Measurements from ENCODE around the gene SMIM23.

DNA sequence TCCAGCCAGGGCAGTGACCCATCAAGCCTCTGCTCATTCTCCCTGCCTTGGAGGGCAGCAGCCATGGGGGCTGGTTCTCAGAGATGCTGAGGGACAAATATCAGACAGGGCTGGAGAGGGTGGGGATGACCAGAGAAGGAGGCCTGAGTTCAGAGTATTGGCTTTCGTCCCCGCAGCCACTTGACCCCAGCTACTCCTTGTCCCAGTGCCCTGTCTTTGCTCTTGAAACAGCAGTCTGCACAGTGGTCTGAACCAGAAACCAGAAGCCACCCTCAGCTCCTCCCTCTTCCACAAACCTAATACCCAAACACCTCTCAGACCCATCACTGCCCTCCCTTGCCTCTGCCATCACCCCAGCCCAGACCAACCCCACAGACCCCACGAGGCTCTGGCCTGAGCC, 36.3 kb upstream of the SMIM23 start:
- TF ChIP-seq CREM (IDR thresholded peaks at IDR 0.05; ENCODE audit: low read depth) (no peak), TARDBP (IDR thresholded peaks at IDR 0.05; ENCODE audit: borderline replicate concordance) (no peak), POLR2AphosphoS5 (IDR thresholded peaks at IDR 0.05; ENCODE audit: low read length) (no peak)
- TF ChIP-seq, protein P1, sequence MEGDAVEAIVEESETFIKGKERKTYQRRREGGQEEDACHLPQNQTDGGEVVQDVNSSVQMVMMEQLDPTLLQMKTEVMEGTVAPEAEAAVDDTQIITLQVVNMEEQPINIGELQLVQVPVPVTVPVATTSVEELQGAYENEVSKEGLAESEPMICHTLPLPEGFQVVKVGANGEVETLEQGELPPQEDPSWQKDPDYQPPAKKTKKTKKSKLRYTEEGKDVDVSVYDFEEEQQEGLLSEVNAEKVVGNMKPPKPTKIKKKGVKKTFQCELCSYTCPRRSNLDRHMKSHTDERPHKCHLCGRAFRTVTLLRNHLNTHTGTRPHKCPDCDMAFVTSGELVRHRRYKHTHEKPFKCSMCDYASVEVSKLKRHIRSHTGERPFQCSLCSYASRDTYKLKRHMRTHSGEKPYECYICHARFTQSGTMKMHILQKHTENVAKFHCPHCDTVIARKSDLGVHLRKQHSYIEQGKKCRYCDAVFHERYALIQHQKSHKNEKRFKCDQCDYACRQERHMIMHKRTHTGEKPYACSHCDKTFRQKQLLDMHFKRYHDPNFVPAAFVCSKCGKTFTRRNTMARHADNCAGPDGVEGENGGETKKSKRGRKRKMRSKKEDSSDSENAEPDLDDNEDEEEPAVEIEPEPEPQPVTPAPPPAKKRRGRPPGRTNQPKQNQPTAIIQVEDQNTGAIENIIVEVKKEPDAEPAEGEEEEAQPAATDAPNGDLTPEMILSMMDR (IDR thresholded peaks at IDR 0.05 in 2 of 3, conservative IDR thresholded peaks at IDR 0.05 in 1 of 3; ENCODE audit: control insufficient read depth in 2 of 3, extremely low read depth in 1 of 3, insufficient read depth in 1 of 3, low read depth in 3 of 3, low read length in 3 of 3) = no peak

Measured in GM12878 (cell line).